Measurements from ENCODE around the gene AZIN2.
"Not testable (repeated sequence)": the region's sequence is repeated elsewhere in the genome, so short reads cannot be mapped to it uniquely, and the experiment has no call there.

The AZIN2 gene

DNA sequence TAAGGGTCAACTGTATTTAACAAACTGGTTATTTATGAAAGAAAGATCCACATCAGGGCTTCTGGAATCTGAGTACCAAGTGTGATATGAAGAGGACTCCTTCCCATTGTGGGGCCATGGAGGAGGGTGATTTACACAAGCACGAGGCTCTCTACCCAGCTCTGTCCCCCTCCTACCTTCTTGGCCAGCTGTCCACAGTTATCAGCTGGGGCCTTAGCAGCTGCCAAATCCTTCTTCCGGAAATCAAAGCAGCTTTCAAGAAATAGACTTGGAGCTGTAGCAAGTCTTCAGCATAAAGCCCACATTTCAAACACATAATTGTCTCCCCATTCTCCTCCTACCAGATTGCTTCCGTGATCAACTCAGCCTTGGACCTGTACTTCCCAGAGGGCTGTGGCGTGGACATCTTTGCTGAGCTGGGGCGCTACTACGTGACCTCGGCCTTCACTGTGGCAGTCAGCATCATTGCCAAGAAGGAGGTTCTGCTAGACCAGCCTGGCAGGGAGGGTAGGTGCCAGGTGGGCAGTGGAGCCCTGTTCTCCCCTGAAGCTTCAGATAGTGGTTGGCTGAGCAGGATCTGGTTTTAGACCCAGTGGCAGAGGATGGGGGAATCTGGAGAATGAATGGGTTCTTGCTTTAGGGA, 15.5 kb downstream of the AZIN2 start:
- no peak for DNase-seq

DNA sequence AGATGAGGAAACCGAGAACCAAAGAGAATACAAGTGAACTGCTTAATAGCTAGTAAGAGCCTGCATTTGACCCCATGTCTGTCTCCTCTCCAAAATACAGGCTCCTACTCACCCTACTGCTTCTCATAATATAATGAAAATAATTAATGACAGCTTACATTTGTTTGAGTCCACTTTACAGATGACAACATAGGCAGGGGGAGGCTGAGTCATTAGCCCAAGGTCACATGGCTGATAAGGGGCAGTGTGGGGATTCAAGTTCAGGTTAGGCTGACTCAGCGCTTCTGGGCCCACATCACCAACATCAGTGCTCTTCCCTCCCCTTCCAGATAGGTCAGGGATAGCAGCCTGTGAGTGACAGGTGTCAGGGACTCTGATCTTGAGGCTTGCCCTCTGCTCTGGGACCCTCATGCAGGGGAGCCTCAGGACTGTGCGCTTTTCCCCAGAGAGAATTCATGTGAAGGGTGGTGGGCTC, 16.2 kb downstream of the AZIN2 start:
- no peak for DNase-seq

- no peak for DNase-seq
These were observed 16.8 kb downstream of the AZIN2 start for GRCh38 chr1:33097762-33098161.

- DNase-seq: no peak
These were observed 17.4 kb downstream of the AZIN2 start for GRCh38 chr1:33098371-33098770.

DNA sequence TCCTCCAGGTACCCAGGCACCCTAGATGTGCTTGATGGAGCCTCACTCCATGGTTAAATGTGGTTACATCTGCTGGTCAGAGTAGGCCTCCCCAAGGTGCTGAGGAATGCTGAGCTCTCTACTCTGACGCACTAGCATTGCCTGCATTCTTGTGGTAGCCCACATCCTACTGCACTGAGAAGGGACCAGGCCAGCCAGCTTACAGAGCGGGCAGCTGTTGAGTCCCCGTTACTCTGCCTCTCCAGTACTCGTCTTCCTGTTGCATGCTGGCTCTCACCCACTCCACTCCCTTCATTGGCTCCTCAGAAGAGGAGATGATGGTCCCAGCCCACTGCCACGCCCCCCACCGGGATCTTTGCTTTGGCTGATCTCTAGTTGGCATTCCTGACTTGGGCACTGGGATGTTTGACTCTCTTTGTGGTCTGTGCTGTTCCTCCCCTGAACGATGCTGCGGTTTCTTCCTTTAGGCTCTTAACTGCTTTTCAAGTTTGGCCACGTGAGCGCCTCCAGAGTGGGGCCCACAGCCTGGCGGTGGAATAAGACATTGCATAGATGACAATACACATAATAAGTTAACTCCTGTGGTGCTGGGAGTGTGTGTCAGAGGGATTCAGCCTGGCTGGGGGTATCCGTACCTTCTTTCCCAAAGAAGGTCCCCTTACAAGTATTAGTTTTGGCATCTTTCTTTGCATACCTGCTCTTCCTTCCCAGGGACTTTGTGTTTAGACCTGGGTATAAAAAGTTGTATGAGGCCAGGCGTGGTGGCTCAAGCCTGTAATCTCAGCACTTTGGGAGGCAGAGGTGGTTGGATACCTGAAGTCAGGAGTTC, 18.6 kb downstream of the AZIN2 start:
- peak; percentile 38 for DNase-seq

DNA sequence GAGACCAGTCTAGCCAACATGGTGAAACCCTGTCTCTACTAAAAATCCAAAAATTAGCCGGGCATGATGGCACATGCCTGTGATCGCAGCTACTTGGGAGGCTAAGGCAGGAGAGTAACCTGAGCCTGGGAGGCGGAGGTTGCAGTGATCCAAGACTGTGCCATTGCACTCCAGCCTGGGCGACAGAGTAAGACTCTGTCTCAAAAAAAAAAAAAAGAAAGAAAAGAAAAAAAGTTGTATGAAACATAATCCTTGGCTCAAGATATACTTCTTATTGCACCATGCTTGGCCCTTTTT, 19.1 kb downstream of the AZIN2 start:
- DNase-seq: not testable (repeated sequence)

- DNase-seq: no peak
These were observed 29.5 kb downstream of the AZIN2 start for GRCh38 chr1:33110477-33110876.

GRCh38 chr1:33111965-33112364, 31.0 kb downstream of the AZIN2 start:
- DNase-seq: no peak

- DNase-seq: no peak
These were observed 36.6 kb downstream of the AZIN2 start for GRCh38 chr1:33117440-33118085.

DNA sequence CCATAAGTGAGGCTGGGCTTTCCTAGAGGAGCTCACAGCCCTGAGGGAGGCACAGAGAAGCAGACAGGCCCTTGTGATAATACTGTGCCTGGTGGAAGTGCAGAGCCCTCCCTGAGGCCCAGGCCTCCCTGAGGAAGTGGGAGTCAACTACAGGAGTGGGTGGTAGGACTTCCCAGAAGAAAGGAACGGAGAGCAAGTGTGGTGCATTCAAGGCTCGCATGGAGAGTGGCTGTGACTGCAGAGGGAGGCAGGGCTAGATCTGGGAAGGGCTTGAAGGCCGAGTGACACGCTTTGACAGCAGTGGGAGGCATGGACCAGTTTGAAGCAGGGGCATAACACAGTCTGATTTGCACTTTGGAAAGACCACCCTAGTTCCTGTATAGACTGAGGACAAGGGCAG, 37.3 kb downstream of the AZIN2 start:
- no peak for DNase-seq

DNA sequence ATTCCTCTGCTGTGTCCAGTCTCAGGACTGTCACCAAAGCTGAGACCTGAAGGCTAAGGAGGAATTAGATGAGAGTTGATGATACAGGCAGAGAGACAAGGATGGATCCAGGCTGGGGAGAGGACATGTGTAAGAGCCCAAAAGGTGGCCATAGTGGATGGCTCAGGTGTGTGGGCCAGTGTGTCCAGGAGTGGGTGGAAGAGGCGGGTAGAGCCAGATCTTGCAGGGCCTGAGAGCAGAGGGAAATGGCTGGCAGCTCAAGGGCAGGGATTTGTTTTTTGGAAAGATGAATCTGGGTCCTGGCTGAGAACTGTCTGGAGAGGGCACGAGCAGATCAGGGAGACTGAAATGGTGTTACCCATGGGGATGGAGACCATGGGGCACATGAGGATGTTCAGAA, 38.1 kb downstream of the AZIN2 start:
- DNase-seq: no peak

- no peak for DNase-seq
These were observed 38.7 kb downstream of the AZIN2 start for GRCh38 chr1:33119532-33120217.

DNA sequence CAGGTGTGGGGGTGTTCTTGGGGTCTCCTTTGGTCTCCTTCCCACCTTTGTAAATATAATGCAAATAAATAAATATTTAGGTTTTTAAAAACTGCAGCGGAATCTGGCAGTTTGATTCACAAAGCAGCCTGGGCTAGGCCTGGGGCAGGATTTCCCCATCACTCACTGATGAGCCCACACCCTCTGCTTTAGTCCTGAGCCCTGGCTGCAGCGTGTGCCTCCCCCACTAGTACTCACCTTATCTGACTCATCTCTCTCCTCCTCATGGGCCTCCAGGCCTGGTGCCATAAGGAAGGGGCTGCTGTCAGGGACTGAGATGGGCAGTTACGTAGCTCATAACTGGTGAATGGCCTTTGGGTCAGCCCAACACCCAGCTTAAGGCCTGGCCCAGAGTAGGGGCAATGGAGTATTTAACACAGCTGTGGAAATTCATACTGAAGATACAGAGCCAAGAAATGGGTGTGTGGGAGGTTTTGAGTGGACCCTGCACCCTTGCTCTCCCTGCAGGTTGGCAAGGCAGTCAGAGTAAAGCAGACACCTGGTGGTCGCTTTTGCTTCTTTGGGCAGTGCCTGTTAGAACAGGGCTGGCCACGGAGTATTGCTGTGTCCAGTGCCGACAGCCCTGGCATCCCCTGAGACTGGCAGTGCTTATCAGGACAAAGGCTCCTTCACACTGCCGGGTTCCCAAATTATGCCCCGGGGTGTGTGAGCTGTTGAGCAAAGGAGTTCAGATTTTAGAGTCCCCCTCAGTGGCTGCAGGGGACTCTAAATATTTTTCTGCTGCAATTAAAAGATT, 39.7 kb downstream of the AZIN2 start:
- no peak for DNase-seq

DNA sequence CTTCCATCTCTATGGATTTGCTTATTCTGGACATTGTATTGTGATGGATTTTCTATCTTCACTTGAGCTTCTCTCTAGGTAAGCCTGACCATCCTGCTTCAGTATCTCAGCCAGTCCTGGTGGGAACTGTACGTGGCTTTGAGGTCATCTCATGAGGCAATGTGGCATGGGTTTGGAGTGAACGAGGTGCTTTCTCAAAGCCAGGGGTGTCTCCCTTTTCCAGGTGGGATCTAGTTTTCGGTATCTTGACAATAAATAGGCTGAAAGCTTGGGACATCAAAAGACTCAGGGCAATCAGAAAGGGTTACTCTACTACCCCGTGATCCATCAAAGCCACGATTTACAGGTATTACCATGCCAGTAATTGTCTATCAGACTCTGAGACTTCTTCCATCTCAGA, 40.8 kb downstream of the AZIN2 start:
- no peak for DNase-seq

DNA sequence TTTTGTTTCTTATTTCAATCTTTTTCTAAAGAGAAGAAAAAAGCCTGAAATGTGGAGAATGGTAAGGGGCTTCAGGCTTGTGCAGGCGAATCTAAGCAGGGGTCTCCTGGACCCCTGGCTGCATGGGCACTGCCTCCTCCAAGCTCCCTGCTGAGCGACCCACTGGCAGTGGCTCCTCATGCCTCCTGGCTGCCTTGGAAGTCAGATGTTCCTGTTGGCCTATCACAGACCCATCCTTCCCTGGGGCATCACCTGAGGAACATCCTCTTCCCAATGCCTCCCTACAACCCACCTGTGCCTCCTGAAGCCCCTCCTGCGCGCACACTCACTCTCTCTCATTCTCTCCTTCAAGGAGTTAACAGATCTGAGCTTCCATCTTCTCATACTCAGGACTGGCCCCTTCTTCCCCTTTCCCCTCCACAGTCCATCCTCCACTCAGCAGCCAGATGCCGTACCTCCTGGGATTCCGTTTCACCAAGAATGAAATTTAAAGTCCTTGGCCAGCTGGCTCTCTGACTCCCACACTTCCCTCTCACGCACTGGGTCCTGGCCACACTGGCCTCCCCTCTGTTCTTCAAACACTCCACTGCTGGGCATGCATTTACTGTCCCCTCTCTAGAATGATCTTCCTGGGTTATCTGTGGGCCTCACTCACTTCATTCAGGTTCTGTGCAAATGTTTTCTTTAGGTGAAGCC, 41.7 kb downstream of the AZIN2 start:
- DNase-seq: no peak

GRCh38 chr1:33123266-33123665, 42.3 kb downstream of the AZIN2 start:
- no peak for DNase-seq

GRCh38 chr1:33124647-33125046, 43.7 kb downstream of the AZIN2 start:
- DNase-seq: not testable (repeated sequence)

GRCh38 chr1:33126411-33127000, 45.6 kb downstream of the AZIN2 start:
- DNase-seq: no peak

GRCh38 chr1:33127001-33127823, 46.3 kb downstream of the AZIN2 start:
- peak; percentile 90 for DNase-seq

DNA sequence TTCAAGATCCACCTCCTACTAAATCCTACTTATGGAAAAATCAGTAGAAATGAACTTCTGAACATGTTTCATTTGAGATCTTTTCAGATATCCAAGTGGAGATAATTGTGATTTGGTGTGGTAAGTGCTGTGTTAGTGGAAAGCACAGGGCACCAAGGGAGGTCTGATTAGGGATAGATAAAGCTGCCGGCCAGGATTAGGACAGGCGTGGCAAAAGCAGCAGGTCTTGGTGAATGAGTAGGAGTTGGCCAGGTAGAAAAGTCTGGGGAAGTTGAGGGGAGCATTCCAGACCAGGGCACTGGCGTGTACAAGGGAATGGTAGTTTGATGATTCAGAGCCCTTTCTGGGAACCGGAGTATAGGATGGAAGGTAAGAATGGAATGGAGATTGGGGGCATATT, 47.8 kb downstream of the AZIN2 start:
- no peak for DNase-seq

DNA sequence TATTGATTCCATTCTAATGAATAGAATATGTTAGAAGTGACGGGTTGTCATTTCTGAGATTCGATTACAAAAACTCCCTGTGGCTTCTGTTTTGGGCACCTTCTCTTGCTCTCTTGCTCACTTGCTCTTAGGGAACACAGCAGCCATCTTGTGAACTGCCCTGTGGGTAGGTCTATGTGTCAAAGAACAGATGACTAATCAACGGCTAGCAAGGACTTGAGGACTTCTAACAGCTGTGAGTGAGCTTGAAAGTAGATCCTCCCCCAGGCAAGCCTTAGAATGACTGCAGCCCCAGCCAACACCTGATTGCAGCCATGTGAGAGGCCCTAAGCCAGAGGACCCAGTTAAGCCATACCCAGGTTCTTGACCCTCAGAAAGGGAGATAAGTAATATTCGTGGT, 49.3 kb downstream of the AZIN2 start:
- no peak for DNase-seq

Measured in NCI-H187 treated with DMSO at 0.1 percent for 48 hours (cell line).